ENCODE measurements around the gene OSBPL2. TPM values are rescaled to one million over a fixed set of nuclear protein-coding genes. Genes with fewer than 3 reads are reported as not detected.

Gene OSBPL2
- total and polyA plus RNA-seq, 2 donors (not counting 1 experiment from before 2014, with no cell fraction given): 13.3 to 27.9 TPM

- H3K27me3 ChIP-seq (ENCODE audit: control insufficient read depth, insufficient read depth, low read length): no peaks in the 10 kb centered on the region
- peaks cover 14% of the 10 kb centered on the region for H3K36me3 ChIP-seq (ENCODE audit: control insufficient read depth, insufficient read depth, low read length)
- H3K4me1 ChIP-seq (ENCODE audit: control insufficient read depth, extremely low read depth, insufficient read depth, low read length): no peaks in the 10 kb centered on the region
- H3K9ac ChIP-seq (ENCODE audit: insufficient read depth, low read length): no peak overlapping the region
- no peaks in the 10 kb centered on the region for H3K79me2 ChIP-seq (ENCODE audit: control insufficient read depth, insufficient read depth, low read length)
- TF ChIP-seq EZH2 (IDR thresholded peaks at IDR 0.05; ENCODE audit: low read length, missing control alignments) (no peak), CTCF (conservative IDR thresholded peaks at IDR 0.05 in 1 of 2, IDR thresholded peaks at IDR 0.05 in 1 of 2; ENCODE audit: low read depth in 1 of 2, low read length in 2 of 2) (no peak)
- H2AFZ ChIP-seq (ENCODE audit: low read length): no peak overlapping the region
- H3K4me2 ChIP-seq (ENCODE audit: extremely low read depth, insufficient read depth, low read length): no peak overlapping the region
- no peak overlapping the region for H3K27ac ChIP-seq (ENCODE audit: insufficient read depth, low read length)
- DNase-seq (ENCODE audit: low read depth in 2 of 2): no peak
- H3K4me3 ChIP-seq (replicated peaks in 1 of 4; ENCODE audit: control extremely low read depth in 1 of 4, insufficient read depth in 1 of 4, low read depth in 3 of 4, low read length in 4 of 4): no peak overlapping the region
- no peaks in the 10 kb centered on the region for H4K20me1 ChIP-seq (ENCODE audit: control insufficient read depth, extremely low read depth, insufficient read depth, low read length)
- H3K9me3 ChIP-seq (ENCODE audit: control insufficient read depth, insufficient read depth, low read depth, low read length): no peaks in the 10 kb centered on the region
Observed at GRCh38 chr20:62339647-62340062, 101.3 kb downstream of the OSBPL2 start.

GRCh38 chr20:62342910-62343309, 104.6 kb downstream of the OSBPL2 start:
- no peaks in the 10 kb centered on the region for H3K4me1 ChIP-seq (ENCODE audit: control insufficient read depth, extremely low read depth, insufficient read depth, low read length)
- H3K27me3 ChIP-seq (ENCODE audit: control insufficient read depth, insufficient read depth, low read length): no peaks in the 10 kb centered on the region
- H3K36me3 ChIP-seq (ENCODE audit: control insufficient read depth, insufficient read depth, low read length): peaks cover 16% of the 10 kb centered on the region
- H3K4me2 ChIP-seq (ENCODE audit: extremely low read depth, insufficient read depth, low read length): no peak overlapping the region
- TF ChIP-seq EZH2 (IDR thresholded peaks at IDR 0.05; ENCODE audit: low read length, missing control alignments): no peak
- TF ChIP-seq CTCF (conservative IDR thresholded peaks at IDR 0.05 in 1 of 2, IDR thresholded peaks at IDR 0.05 in 1 of 2; ENCODE audit: low read depth in 1 of 2, low read length in 2 of 2): no peak
- H2AFZ ChIP-seq (ENCODE audit: low read length): no peak overlapping the region
- H3K9ac ChIP-seq (ENCODE audit: insufficient read depth, low read length): no peak overlapping the region
- no peaks in the 10 kb centered on the region for H3K9me3 ChIP-seq (ENCODE audit: control insufficient read depth, insufficient read depth, low read depth, low read length)
- DNase-seq (ENCODE audit: low read depth in 2 of 2): peak in 1 of 2 donors; percentile 56
- H3K27ac ChIP-seq (ENCODE audit: insufficient read depth, low read length): no peak overlapping the region
- H4K20me1 ChIP-seq (ENCODE audit: control insufficient read depth, extremely low read depth, insufficient read depth, low read length): no peaks in the 10 kb centered on the region
- no peak overlapping the region for H3K4me3 ChIP-seq (replicated peaks in 1 of 4; ENCODE audit: control extremely low read depth in 1 of 4, insufficient read depth in 1 of 4, low read depth in 3 of 4, low read length in 4 of 4)
- H3K79me2 ChIP-seq (ENCODE audit: control insufficient read depth, insufficient read depth, low read length): no peaks in the 10 kb centered on the region

GRCh38 chr20:62344092-62344491, 105.8 kb downstream of the OSBPL2 start:
- H2AFZ ChIP-seq (ENCODE audit: low read length): no peak overlapping the region
- DNase-seq (ENCODE audit: low read depth in 2 of 2): no peak
- H3K4me1 ChIP-seq (ENCODE audit: control insufficient read depth, extremely low read depth, insufficient read depth, low read length): no peaks in the 10 kb centered on the region
- H3K27ac ChIP-seq (ENCODE audit: insufficient read depth, low read length): no peak overlapping the region
- TF ChIP-seq CTCF (conservative IDR thresholded peaks at IDR 0.05 in 1 of 2, IDR thresholded peaks at IDR 0.05 in 1 of 2; ENCODE audit: low read depth in 1 of 2, low read length in 2 of 2): no peak
- no peak for TF ChIP-seq EZH2 (IDR thresholded peaks at IDR 0.05; ENCODE audit: low read length, missing control alignments)
- no peaks in the 10 kb centered on the region for H3K79me2 ChIP-seq (ENCODE audit: control insufficient read depth, insufficient read depth, low read length)
- H3K27me3 ChIP-seq (ENCODE audit: control insufficient read depth, insufficient read depth, low read length): no peaks in the 10 kb centered on the region
- no peak overlapping the region for H3K9ac ChIP-seq (ENCODE audit: insufficient read depth, low read length)
- no peaks in the 10 kb centered on the region for H3K9me3 ChIP-seq (ENCODE audit: control insufficient read depth, insufficient read depth, low read depth, low read length)
- no peaks in the 10 kb centered on the region for H4K20me1 ChIP-seq (ENCODE audit: control insufficient read depth, extremely low read depth, insufficient read depth, low read length)
- H3K4me3 ChIP-seq (replicated peaks in 1 of 4; ENCODE audit: control extremely low read depth in 1 of 4, insufficient read depth in 1 of 4, low read depth in 3 of 4, low read length in 4 of 4): no peak overlapping the region
- H3K4me2 ChIP-seq (ENCODE audit: extremely low read depth, insufficient read depth, low read length): no peak overlapping the region
- H3K36me3 ChIP-seq (ENCODE audit: control insufficient read depth, insufficient read depth, low read length): peaks cover 13% of the 10 kb centered on the region
